GM18951 (cell line): ENCODE data around the gene XRCC4.

Experiments
- POLR2A ChIP-seq: IDR thresholded peaks from 4 replicates; pipeline ENCODE4 v1.6.1; 2011; ENCODE audit warnings: mild to moderate bottlenecking; ENCODE audit not compliant: insufficient read length, insufficient read depth; ENCODE audit errors: extremely low read depth
- in situ Hi-C: fragments of 300-500 bp; cut with MboI; formaldehyde crosslinking; loops from one replicate; pipeline ENCODE4 v1.12.0; 2022; ENCODE audit warnings: low sequenced_read_pairs, mixed read lengths, inconsistent platforms; ENCODE audit not compliant: unreplicated experiment

Gene XRCC4

DNA sequence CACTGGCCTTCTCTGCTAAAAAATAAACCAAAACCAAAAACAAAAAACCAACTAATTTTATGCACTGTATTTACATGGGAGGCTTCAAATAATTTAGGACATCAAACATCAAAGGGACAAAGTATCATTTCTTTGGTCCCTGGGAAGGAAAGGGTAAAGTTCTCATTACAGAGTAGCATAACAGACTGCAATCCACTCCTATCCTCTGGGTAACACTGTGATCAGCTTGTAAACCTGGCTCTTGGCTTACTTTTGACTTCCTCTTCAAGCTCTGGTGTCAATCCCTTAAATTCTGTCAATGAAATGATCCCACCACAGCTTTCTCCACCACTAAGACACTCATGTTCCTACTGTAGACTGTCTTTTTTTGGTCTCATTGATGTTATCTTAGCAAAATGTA is 324.4 kb downstream of the XRCC4 start:
- TF ChIP-seq POLR2A, result no peak
- in situ Hi-C loops, result no loop called here
